Ovary (tissue), 3 donors: ENCODE results near the gene AP1AR.

Experiments used
- EP300 ChIP-seq: sonication (generic); formaldehyde crosslinking; IDR thresholded peaks from one replicate; pipeline ENCODE4 v1.6.1; 2017; ENCODE audit warnings: antibody characterized with exemption
- POLR2A ChIP-seq: fragments of 450-650 bp; IDR thresholded peaks from one replicate; pipeline ENCODE4 v1.6.1; 2017; ENCODE audit warnings: antibody characterized with exemption, mild to moderate bottlenecking, moderate library complexity
- TF ChIP-seq, protein P1 (sequence below), 3 donors: fragments of 450-650 bp in 2 of 3; fragments of 200-600 bp in 1 of 3; IDR thresholded peaks; one replicate each; pipeline versions ENCODE4 v1.5.1 to v1.8.0; 2016 to 2022; ENCODE audit warnings: antibody characterized with exemption in 3 of 3, mild to moderate bottlenecking in 1 of 3
- donor health status: DM: no; HTN: no; CAD: no.

DNA sequence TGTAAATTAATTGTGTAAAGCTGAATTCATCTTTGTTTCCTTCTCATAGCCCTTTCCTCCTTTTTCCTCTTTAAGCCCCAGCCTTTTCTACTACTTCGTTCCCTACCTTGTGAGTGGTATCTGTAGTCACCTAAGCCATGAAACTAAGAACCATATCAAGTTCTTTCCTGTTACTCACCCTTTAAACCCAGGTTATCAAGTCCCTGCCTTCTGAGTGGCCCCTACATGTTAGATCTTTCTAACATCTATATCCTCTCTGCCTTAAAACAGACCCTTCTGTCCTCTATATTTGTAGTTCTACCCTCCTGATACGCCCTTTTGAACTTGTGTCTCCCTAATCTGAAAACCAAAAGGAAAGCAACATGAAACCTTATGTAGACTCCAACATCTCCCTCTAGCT lies 7.2 kb downstream of the AP1AR start:
- TF ChIP-seq, protein P1, sequence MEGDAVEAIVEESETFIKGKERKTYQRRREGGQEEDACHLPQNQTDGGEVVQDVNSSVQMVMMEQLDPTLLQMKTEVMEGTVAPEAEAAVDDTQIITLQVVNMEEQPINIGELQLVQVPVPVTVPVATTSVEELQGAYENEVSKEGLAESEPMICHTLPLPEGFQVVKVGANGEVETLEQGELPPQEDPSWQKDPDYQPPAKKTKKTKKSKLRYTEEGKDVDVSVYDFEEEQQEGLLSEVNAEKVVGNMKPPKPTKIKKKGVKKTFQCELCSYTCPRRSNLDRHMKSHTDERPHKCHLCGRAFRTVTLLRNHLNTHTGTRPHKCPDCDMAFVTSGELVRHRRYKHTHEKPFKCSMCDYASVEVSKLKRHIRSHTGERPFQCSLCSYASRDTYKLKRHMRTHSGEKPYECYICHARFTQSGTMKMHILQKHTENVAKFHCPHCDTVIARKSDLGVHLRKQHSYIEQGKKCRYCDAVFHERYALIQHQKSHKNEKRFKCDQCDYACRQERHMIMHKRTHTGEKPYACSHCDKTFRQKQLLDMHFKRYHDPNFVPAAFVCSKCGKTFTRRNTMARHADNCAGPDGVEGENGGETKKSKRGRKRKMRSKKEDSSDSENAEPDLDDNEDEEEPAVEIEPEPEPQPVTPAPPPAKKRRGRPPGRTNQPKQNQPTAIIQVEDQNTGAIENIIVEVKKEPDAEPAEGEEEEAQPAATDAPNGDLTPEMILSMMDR (IDR thresholded peaks at IDR 0.05) = no peak
- TF ChIP-seq POLR2A = no peak
- TF ChIP-seq EP300 = no peak
